NCI-H226 (cell line): ENCODE measurements around the gene STRBP.

ENCODE experiments used
- DNase-seq: peaks from one replicate; pipeline ENCODE4 v3.0.0-alpha.2; 2015

STRBP gene

DNA sequence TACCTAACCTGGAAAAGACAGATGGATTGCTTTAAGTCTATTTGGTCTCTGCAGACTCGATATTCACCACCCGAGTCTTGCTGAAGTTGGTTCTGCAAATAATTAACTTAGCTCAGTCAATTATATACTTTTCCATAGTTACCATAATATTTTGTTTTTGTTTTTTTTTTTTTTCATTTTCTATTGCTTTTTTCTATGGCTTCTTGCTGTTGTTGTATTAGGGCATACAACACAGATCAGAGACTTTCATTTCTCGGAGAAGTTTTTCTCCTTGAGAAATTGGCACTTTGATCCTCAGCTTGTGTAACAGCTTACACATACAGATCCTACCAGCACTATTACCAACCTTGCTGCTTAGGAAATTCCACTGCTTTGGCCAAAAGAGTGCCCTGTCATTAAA, 146.9 kb downstream of the STRBP start:
- DNase-seq = no peak

DNA sequence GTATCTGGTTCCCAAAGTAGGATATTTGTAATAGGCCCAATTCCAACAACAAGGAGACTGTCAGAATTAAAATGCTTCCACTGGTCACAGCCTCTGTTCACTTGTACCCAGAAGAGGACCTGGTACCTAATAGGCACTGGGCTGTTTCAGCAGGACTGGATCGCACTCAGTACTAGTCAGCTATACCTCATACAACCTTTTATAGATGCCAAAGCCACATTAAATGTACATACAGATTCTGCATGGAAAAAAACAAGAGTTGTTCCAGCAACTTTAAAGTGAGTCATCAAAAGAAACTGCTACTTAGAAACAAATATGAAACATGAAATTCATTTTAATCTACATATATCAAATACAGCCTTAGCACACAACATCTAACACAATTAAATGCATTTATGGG, 147.4 kb downstream of the STRBP start:
- DNase-seq = no peak

DNA sequence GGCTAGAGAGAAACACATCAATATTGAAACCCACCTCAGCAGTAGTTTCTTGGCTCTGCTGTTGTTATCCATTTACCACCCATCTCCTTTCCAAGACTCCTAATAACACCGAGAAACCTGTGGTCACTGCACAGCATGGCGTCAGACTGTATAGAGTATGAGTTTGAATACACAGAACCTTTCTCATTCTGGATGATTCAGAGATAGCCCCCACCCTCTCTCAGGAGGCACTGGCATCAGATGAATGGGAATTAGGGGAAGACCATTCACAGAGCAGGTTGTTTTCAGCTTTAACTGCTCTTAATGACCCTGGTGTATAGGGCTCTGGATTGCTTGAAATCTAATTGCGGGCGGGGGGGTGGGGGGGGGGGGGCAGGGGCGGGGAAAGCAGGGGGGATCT, 148.3 kb downstream of the STRBP start:
- DNase-seq = no peak

DNA sequence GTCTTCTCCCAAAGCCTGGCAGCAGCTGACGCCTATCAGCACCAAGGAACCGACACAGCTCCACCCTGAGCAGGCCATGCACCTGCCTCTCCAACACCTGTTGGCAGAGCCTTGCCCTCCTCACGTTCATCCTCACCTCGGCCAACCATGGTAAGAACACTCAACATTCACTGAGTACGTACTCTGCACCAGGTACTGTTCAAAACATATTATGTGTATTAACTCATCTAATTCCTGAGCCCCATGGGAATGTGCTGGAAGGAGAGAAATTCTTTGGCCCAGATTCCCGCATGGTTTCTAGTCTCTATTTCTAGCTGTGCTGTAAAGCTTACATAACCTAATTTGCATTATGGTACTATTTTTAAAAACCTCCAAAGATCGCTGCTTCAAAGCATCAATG, 148.8 kb downstream of the STRBP start:
- DNase-seq = no peak

DNA sequence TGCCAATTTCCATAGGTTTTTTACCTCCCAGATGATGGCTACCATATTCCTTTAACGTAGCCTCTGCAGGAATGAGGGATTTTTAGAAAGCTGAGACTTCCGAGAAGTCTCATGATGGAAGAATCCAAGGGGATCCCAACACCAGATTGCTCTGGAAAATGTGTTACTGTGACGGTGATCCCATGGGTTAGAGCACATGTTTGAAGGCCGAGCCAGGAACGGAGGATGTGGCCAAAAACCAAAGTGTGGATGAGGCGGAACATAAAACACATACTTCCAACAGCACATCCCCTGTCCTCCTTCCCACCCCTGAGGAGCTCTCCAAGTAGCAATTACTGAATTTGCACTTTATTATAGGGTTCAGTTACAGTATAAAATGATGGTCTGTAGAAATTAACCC, 152.3 kb downstream of the STRBP start:
- no peak for DNase-seq

DNA sequence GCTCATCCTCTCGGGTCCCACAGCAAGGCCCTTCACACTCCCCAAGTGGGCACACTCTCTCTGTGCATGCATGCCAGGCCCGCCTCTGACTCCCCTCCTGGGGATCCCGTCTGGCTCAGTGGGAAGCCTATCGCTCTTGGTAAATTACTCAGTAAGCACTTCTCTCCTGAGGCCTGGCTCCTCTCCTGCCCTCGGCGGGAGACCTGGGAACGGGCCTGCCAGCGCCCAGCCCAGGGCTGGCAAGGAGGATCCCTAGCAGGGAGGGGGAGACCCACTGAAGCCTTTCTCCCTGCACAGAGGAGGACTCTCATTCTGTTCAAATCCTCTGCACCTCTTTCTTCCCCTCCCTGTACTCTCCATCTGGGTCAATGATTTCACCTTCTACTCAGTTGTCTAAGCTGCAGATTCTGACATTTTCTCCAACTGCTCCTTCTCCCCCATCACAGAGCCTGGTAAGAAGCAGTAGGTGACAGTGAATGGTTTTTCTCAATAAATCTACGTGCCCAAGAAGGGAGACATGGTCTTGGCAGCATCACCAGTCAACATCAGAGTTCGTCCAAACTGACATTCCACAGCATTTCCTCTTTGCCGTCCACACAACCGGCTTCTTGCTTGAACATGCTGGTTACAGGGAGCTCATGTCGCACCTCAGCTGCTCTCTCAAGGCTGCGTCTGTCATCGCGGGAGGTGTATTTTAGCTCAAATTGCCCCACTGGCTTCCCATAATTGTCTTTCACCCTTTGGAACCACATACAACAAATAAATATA, 153.1 kb downstream of the STRBP start:
- no peak for DNase-seq

DNA sequence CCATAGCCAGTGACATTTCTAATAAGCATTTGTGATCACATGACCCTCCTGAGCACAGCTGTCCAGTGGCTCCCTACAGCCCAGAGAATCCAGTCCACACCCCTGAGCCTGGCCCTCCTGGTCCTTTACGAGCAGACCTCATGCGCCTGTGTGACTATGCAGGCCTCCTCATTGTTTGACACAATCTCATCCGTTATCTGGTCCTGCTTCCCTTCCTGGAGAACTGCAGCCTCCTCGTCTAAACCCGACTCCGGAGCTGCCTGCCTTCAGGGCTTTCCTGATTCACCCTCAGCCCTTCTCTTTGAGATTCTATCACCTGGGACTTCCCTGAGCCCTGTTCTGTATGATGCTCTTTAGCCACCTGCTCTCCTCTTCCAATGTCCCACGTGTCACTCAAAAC, 155.2 kb downstream of the STRBP start:
- no peak for DNase-seq

DNA sequence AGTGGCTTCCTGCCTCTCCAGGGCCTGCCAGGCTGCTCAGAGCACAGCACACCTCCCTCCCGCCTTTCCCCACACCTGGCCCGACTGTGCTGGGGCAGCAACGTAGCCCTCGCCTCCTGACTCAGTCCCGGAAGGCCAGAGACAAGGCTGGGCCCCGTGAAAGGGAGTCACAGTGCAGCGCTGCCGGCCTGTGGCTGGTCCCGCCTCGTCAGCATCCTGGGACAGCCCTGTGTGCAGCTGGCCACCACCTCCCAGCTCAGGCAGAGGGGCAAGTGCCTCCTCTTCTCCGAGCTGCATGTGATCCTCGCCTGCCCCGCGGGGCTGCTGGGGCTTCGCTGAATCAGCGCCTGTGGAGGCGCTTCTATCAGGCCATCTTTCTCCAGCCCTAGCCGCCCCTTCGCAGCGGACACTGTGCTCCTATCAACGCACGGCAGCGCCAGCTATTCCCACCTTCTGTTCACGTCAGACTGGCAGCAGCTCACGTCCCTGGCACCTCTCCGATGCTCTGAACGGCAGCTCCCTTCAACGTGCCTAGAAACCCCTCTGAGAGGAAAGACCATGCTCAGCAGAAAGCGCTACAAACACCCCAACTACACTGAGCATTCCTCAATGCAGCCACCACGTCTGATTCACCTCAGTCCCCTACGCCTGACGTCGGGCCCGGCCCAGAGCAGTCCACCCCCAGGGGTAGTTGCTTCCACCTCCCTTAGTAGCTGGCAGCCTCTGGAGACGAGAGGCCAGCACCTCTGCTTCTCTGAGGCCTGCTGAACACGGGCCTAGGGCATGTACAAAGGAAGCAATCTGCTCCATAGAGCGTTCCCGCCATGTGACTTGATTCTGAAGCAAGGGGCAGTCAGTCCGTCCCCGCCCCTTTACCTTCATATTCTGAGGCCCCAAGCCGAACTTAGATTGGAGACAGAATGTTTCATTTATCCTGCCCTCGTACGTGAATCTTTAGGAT, 156.1 kb downstream of the STRBP start:
- DNase-seq = no peak

DNA sequence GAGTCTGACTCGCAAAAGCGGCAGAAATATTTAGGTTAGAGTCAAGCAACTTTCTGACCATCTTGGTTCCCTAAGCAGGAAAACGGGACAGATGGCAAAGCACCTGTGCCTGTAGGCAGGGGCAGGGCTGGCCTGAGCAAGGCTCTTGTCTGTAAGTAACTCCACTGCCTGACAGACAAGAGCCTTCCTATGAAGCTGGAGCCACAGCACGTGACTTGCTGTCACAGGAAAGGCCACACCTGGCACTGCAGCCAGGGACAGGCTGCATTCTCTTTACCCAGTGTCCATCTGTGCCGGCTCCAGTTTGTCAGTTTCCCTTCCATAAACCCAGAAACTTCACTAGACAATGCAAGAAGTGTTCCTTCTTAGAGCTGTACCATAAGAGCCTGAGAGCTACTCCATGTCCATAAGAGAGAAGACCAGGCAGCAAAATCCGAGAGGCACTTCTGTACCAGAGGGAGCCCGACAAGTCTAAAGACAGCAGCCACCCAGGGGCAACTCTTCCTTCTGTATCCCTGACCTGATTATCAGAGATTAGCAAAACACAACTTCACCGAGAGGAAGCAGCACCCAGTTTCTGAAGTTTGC, 156.9 kb downstream of the STRBP start:
- no peak for DNase-seq

DNA sequence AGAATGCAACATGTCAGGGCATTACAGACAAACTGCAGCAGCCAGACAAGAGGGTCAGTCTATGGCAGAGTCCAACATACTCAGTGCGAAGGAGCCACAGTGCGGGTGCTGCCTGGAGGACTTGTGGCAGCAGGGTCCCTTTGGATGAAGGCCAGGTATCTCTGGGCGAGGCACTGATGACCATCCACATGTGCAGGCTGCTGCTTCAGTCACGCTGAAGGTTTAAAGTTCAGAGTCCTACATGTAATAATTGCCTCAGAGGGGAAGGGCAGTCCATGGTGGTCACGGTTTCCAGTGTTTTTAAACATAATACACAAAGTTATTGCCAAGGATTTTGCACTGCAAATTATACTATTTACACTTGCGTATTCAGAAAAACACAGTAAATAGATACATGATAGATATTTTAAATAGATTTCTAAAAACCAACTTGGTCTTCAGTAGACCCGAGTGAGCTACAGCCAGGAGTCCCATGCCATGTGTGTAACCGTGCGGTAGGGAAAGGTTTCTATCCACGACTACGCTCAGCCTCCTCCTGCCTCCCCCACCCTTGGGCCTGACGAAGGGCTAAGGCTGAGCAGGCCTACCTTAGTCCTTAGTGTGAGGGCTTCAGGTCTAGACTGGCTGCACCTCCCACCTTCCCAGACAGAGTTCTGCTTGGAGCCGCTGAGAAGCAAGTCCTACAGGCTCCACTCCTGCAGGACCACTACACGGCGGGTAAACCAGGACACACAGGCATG, 158.7 kb downstream of the STRBP start:
- no peak for DNase-seq

DNA sequence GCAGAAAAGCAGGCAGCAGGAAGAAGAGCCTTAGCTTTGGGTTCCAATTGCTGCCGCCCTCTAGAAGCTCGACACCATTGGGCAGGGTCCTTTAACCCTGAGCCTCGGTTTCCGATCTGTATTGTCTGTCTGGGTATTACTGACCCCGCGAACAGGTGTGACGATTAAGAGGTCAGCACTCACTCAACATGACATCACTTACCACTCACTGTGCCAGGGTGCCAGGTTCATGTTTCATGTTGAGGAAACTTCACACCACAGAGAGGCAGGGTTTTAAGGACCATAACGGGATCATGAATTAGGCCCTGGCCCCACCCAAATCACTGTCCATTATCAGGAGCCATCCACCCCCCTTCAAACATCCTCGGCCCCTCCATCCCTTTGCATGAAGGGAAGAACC, 159.4 kb downstream of the STRBP start:
- DNase-seq = no peak

DNA sequence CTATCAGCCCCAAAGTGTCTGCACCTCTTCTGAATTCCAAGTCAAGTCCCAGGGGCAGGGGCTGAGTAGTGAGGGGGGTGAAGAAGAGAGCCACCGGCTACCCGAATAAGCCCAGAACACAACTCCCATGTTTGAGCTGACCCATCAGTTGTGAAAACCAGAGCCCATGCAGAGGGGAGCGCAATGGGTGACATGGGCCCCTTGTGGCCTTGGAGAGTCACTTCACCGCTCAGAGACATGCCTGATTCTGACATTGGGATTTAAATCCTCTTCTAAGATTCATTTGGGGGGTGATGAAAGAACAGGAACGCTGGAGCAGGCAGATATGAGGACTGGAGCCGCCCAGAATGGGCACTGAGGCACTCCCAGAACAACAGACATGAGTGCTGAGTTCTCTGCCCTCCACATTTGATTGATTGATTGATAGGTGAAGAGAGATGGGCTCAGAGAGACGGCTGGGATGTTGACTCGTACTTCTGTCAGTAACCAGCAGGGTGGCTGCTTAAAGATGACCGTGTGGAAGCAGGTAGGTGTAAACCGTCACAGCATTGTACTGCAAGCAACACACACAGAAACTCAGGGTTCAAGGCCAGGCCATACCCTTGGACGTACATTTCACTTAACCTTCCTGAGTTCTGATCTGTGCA, 160.6 kb downstream of the STRBP start:
- DNase-seq = no peak

DNA sequence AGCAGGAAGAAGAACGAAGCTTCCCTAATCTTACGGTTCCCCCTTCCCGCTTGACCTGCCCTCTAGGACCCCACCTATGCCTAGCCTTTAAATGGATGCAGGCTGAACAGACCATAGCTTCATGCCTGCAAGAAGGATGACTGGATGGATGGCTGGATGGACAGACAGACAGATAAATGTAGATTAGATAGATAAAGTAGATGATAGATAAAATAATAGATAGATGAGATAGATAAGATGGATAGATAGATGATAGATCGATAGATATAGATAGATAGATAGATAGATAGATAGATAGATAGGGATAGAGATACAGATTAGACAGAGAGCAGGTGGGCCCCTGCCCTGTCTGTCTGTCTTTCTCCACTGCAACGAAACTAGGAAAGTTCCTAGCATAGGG, 162.9 kb downstream of the STRBP start:
- DNase-seq = no peak

DNA sequence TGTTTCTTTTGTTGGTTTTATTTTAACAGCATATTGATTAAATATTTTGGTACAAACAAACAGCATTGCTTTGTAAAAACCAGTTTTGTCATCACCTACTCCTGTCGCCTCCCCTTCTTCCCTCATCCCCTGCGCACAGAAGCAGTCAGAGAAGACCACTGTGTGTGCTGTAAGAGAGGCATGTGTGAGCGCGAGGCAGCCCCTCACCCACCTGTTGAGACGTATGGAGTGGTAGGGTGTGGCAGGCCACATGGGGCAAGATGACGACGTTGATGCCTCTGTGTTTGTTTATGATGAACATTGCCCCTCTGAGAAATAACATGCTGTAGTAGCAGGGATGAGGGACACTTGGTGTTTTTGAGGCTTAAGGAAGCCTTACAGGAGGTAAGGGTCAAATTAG, 163.6 kb downstream of the STRBP start:
- no peak for DNase-seq

DNA sequence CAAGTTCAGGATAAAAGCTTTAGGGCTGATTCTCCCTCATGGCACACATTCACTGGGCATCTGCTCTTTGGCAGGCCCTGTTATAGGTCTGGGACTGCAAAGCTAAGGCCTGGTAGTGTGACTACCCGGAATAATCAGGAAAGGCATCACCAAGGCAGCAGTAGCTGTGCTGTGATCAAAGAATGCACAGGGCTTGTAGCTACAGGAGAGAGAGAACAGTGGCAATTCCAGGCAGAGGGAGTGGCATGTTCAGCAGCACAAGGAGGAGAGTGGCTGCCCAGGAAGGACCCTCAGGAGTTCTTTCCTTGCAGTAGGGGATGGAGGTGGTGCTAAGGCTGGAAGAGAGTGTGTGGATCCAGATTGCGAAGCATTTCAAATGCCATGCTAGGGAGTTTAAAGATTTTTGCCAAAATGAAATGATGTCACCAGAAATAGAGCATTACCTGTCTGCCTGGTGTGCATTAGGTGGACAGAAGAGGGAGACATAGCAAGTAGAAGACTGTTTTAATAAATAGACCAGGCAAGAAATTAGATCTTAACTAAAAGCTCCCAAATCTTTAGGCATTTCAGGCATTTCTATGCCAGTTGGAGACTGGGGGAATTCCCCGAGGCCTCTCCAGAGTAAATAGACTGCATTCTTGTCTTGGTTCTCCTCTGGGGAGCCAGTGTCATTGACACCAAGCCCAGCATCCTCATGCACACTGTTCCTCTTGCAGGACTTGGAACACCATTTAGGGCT, 165.8 kb downstream of the STRBP start:
- DNase-seq = no peak

DNA sequence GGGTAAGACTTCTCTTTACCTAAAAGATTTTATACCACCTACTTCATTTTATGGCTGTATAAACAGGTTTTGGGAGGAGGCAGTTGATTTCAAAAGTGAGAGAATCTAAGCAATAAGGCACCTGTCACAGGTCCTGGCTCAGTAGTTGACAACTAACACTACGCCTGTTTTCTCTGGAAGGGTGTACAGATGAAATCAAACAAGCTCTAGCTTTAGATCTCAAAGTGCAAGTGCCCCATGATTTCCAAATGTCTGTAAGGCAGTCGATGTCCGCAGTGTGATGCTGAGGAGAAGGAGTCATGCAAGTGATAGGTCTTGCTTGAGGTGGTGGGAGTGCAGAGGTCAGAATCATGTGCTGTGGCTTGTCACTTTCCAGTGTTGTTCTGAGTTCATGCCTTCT, 168.8 kb downstream of the STRBP start:
- DNase-seq = no peak

DNA sequence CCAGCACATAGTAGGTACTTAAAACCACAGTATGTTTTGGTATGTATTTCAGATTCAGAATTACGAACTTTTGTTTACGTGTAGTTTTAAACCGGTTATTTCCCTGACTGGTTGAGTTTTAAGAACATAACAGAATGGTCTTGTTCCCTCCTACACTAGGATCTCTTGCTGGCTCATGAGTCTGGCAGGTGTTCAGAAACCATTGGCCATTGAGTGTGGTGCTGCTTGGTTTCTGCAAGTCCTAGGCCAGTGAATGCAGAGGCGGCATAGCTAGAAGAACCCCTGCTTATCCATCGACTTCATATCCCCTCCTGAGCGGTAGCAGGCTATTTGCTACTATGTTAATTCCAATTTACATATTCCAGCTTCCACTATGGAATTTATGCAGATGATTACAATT, 169.3 kb downstream of the STRBP start:
- no peak for DNase-seq

DNA sequence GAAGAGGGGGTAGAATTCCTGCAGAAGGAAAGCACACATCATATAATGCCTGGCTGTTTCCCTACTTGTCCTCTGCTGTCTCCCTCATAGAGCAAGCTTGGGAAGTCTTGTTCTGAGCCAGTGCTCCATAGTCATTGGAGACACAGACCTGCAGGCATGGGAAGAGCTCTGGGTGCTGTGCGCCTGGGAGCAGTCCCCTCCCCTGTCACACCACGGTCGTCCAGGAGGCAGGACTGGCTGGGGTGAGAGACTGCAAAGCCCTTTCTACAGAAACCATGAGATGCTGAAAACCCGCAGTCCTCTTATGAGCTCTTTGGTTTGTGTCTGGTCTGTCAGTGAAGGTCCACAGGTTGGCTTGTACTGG, 170.3 kb downstream of the STRBP start:
- DNase-seq = no peak

DNA sequence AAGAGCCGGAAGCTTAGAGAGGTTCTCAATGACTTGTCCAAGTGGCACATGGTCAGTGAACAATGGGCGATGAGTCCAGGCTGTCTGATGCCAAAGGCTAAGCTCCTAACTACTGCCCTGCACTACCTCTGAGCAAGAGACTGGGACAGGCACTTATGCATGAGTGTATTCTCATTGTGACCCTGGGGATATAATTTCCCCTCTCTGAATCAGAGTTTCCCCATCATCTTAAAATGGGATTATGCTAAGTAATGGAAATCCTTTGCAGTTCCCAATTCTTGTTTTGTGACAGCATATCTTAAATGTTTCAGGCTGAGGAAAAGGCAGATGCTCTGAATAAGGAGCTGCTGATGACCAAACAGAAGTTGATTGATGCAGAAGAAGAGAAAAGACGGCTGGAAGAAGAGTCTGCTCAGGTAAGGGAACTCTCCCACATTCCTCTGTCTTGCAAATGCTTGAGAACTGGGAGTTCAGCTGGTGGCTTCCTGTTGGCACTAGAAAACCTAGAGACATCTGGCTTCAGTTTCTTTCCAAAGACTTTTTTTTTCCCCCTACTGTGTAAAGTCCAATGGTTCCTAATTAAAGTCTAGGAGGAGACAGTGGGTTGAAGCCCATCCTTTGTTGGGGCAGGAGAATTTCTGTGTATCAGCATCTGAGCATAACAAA, 170.8 kb downstream of the STRBP start:
- DNase-seq = no peak

DNA sequence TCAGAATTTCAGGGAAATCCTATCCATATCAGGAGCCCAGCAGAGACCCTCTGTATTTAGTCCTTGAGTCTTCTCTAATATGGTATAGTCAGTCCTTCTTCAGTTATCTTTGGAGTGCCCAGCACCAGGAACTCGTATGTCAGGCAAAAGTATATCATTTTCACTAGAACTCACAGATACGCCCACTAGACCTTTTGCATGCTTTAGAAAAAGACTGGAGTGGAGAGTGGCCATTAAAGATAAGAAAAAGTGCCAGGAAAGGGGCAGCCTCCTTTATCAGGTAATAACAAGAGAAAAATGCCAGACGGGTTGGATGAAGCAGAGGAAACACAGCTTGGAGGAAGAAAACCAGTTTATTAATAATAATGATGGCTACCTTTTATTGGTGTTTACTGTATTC, 171.4 kb downstream of the STRBP start:
- no peak for DNase-seq

DNA sequence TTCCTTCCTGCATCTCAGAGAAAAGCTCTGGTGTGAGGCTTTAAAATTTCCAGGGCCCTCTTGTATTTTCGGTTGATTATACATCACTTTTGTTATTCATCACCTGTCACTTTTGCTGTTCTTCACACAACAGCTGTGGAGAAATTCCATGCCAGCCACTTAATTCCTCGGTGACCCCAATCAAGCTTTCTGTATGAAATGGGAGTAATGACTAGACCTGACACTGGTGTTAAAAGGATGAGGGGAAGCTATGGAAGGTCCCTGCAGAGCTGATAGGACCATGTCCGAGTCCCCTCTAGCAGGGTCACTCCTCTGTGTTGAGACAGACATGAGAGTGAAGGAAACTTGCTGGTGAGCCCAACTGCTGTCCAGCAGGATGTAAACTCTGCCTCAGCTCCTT, 175.2 kb downstream of the STRBP start:
- DNase-seq = no peak
